Measurements from ENCODE around the gene SOX8. TPM values are rescaled to one million over a fixed set of nuclear protein-coding genes. Genes with fewer than 3 reads are reported as not detected.

The SOX8 gene
- total RNA-seq, 1 donor from 2014 or later: 7.0 TPM

DNA sequence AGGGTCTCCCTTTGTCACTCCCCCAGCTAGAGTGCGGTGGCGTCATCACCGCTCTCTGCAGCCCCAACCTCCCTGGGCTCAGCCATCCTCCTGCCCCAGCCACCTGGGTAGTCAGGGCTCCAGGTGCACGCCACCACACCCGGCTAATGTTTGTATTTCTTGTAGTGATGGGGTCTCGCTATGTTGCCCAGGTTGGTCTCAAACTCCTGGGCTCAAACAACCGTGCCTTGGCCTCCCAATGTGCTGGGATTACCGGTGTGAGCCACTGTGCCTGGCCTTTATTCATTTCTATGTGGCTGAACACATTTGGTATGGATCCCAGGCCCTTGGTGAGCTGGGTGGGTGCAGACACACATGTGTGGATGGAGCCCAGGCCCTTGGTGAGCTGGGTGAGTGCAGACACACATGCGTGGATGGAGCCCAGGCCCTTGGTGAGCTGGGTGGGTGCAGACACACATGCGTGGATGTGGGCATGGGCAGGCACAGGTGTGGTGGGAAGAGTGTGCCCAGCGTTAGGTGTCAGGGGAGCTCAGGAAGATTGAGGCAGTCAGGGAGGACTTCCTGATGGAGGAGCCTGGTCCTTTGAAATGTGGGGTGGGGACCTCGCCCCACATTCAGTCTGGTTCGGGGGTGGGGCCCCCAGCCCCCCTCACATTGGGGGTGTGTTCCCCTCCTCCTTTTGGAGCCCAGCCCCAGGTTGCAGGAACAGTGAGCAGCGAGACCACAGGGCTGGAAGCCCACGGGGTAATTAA is 37.1 kb downstream of the SOX8 start:
- TF ChIP-seq, protein P1, sequence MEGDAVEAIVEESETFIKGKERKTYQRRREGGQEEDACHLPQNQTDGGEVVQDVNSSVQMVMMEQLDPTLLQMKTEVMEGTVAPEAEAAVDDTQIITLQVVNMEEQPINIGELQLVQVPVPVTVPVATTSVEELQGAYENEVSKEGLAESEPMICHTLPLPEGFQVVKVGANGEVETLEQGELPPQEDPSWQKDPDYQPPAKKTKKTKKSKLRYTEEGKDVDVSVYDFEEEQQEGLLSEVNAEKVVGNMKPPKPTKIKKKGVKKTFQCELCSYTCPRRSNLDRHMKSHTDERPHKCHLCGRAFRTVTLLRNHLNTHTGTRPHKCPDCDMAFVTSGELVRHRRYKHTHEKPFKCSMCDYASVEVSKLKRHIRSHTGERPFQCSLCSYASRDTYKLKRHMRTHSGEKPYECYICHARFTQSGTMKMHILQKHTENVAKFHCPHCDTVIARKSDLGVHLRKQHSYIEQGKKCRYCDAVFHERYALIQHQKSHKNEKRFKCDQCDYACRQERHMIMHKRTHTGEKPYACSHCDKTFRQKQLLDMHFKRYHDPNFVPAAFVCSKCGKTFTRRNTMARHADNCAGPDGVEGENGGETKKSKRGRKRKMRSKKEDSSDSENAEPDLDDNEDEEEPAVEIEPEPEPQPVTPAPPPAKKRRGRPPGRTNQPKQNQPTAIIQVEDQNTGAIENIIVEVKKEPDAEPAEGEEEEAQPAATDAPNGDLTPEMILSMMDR (IDR thresholded peaks at IDR 0.05; ENCODE audit: partially characterized antibody, unreplicated experiment): no peak
- Mint-ChIP-seq H3K36me3 (ENCODE audit: unreplicated experiment) (no peaks in the 10 kb centered on the region), H3K9me3 (ENCODE audit: unreplicated experiment) (peaks cover 2% of the 10 kb centered on the region), H3K27ac (ENCODE audit: unreplicated experiment) (no peak overlapping the region), H3K4me1 (ENCODE audit: low read depth, unreplicated experiment) (no peaks in the 10 kb centered on the region), H3K4me3 (ENCODE audit: unreplicated experiment) (no peak overlapping the region), H3K27me3 (ENCODE audit: unreplicated experiment) (peaks cover 4% of the 10 kb centered on the region)
- no peak for DNase-seq

GRCh38 chr16:1019231-1020090 is 37.9 kb downstream of the SOX8 start:
- H3K9me3 Mint-ChIP-seq (ENCODE audit: unreplicated experiment): peaks cover 2% of the 10 kb centered on the region
- TF ChIP-seq, protein P1 (IDR thresholded peaks at IDR 0.05; ENCODE audit: partially characterized antibody, unreplicated experiment): no peak
- H3K27ac Mint-ChIP-seq (ENCODE audit: unreplicated experiment): no peak overlapping the region
- no peaks in the 10 kb centered on the region for H3K4me1 Mint-ChIP-seq (ENCODE audit: low read depth, unreplicated experiment)
- no peak for DNase-seq
- H3K4me3 Mint-ChIP-seq (ENCODE audit: unreplicated experiment): no peak overlapping the region
- peaks cover 4% of the 10 kb centered on the region for H3K27me3 Mint-ChIP-seq (ENCODE audit: unreplicated experiment)
- H3K36me3 Mint-ChIP-seq (ENCODE audit: unreplicated experiment): no peaks in the 10 kb centered on the region

DNA sequence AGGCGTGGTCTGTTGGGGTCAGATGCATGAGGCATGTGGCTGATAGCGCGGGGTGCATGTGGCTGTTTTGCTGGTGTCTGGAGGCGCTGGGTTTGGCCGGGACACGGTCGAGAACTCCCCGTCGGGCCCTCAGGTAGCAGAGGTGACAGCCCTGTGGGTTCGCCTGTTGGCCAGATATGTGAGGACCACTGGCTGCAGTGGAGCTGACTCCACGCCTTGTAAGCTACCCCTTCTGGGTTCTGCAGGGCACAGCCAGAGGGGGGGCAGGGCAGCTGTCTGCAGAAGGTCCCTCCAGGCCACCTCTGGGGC is 38.5 kb downstream of the SOX8 start:
- no peak for DNase-seq
- H3K36me3 Mint-ChIP-seq (ENCODE audit: unreplicated experiment): no peaks in the 10 kb centered on the region
- TF ChIP-seq, protein P1 (IDR thresholded peaks at IDR 0.05; ENCODE audit: partially characterized antibody, unreplicated experiment): no peak
- peaks cover 4% of the 10 kb centered on the region for H3K9me3 Mint-ChIP-seq (ENCODE audit: unreplicated experiment)
- peaks cover 4% of the 10 kb centered on the region for H3K27me3 Mint-ChIP-seq (ENCODE audit: unreplicated experiment)
- no peak overlapping the region for H3K4me3 Mint-ChIP-seq (ENCODE audit: unreplicated experiment)
- H3K4me1 Mint-ChIP-seq (ENCODE audit: low read depth, unreplicated experiment): no peaks in the 10 kb centered on the region
- H3K27ac Mint-ChIP-seq (ENCODE audit: unreplicated experiment): no peak overlapping the region

DNA sequence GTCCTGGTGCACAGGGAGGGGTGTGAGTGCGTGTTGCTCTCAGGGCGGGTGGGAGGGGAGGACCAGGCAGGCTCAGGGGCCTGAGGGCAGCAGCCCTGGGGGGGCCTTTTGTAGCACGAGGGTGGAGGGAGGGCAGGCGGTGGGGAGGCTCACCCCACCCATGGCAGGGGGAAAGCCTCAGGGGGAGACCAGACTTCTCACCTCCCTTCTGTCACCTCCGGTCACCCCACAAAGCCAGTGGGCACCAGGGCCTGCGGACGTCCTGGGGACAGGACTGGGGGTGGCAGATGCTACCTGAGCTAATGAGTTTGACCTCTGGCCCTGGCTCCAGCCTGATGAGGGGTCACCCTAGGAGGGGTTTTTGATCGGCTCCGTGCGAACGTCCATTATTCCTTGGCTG is 39.0 kb downstream of the SOX8 start:
- H3K9me3 Mint-ChIP-seq (ENCODE audit: unreplicated experiment): peaks cover 4% of the 10 kb centered on the region
- H3K27me3 Mint-ChIP-seq (ENCODE audit: unreplicated experiment): peaks cover 4% of the 10 kb centered on the region
- no peak for DNase-seq
- H3K36me3 Mint-ChIP-seq (ENCODE audit: unreplicated experiment): no peaks in the 10 kb centered on the region
- TF ChIP-seq, protein P1 (IDR thresholded peaks at IDR 0.05; ENCODE audit: partially characterized antibody, unreplicated experiment): no peak
- no peak overlapping the region for H3K27ac Mint-ChIP-seq (ENCODE audit: unreplicated experiment)
- H3K4me3 Mint-ChIP-seq (ENCODE audit: unreplicated experiment): no peak overlapping the region
- H3K4me1 Mint-ChIP-seq (ENCODE audit: low read depth, unreplicated experiment): no peaks in the 10 kb centered on the region
